Muscle of back (tissue), 11 donors: ENCODE data around the gene GNB3. TPM values are rescaled to one million over a fixed set of nuclear protein-coding genes. Genes with fewer than 3 reads are reported as not detected.
A peak's percentile ranks its signal among the peaks of the same experiment; 100 is the strongest.

Experiments
- DNase-seq, 3 donors: peaks; one replicate each; pipeline versions ENCODE4 v3.0.0 to v3.0.0-alpha.2; 2013
- polyA plus RNA-seq, 10 donors: library from polyadenylated mRNA; unstranded; fragments of 120-200 nt; gene quantifications; one replicate each; pipeline ENCODE4 v1.2.1, GENCODE V29; 2013; ENCODE audit not compliant: insufficient read length in 10 of 10

GNB3 gene
- polyA plus RNA-seq, 10 donors: 10.3 to 40.0 (median 26.3) TPM

DNA sequence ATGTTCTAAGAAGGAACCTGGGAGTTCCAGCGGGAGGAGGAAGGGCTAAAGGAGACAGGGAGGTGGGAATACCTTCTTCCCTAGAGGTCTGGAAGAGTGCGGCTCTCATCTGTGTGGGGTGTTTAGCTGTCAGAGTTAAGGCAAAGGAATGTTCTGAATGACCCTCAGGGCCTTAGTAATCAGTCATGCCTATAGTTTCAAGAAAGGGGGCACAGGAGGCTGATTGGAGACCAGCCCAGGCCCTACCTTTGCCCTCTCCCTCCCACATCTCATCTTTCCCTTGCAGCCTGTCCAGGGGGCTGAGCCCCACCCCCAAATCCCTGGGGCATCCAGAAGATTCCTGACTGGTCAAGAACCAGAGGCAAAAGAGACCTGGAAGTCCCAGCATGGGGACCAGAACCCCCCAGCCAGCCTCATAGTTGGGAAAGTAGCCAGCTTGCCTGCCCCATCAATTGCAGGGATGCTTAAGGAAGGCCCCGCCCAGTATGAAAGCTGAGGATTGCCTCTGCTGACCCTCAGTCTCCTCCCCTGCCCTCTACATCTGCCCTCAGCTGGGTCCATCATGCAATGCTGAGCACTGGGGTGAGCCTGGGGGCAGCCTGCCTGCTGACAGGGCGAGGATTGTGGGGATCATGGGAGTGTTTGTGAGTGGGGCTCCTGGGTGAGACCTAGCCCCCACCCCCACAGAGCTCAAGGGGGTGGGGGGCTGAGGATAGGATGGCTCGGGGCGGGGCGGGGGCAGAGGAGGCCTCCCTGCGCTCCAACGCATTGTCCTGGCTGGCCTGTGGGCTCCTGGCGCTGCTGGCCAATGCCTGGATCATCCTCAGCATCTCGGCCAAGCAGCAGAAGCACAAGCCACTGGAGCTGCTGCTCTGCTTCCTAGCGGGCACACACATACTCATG is 17.3 kb upstream of the GNB3 start:
- DNase-seq: no peak

DNA sequence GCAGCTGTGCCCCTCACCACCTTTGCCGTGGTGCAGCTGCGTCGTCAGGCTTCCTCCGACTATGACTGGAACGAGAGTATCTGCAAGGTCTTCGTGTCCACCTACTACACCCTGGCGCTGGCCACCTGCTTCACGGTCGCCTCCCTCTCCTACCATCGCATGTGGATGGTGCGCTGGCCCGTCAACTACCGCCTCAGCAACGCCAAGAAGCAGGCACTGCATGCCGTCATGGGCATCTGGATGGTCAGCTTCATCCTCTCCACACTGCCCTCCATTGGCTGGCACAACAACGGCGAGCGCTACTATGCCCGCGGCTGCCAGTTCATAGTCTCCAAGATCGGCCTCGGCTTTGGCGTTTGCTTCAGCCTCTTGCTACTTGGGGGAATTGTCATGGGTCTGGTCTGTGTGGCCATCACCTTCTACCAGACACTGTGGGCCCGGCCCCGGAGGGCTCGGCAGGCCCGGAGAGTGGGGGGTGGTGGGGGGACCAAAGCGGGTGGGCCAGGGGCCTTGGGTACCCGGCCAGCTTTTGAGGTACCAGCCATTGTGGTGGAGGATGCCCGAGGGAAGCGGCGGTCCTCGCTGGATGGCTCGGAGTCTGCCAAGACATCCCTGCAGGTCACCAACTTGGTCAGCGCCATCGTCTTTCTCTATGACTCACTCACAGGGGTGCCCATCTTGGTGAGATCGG is 16.5 kb upstream of the GNB3 start:
- DNase-seq: peak in 1 of 3 donors; percentile 11

DNA sequence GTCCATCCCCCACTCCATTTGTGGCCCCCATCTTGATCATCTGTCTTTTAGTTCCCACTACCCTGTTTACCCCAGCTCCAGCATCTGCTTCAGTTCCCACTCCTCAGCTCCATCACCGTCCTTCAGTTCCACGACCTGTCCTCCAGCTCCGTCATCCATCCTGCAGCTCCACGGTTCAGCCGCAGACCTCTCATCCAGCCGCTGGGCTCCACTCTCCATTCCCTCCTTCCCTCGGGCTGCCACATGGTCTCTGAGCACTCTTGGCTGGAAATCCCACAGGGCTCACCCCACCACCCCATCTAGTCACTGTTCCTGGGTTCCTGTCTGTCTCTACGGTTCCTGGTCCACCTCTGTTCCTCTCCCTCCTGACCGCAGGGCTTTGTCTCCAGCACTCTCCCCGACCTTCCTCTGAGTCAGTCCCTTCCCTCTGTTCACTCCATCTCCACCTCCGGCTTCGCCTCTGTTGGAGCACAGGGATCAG is 15.8 kb upstream of the GNB3 start:
- DNase-seq: no peak

DNA sequence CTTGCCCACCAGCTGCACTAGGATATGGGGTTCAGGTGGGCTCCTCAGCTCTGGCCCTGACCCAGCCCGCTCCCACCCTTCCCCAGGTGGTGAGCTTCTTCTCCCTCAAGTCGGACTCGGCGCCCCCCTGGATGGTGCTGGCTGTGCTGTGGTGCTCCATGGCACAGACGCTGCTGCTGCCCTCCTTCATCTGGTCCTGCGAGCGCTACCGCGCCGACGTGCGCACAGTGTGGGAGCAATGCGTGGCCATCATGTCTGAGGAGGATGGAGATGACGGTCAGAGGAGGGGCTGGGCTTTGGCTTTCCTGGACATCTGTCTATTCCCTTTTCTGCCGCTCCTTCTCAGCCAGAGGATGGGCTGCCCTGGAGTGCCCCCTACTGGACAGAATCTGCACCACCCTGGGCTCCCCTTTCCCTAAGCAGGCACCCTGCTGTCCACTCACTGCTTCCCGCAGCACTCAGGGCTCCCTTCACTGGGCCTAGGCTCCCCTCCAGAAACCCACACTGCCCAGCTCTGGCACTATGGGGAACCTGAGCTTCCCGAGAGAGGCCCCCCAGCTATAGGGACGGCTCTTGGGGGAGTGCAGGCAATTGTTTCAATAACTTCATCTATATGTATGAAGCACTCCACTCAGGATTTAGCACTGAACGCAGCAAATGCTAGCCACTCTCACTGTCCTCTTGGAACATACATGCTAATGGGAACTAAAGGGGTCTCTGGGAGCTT is 15.2 kb upstream of the GNB3 start:
- peak; percentile 85 to 96 (median 93) for DNase-seq

DNA sequence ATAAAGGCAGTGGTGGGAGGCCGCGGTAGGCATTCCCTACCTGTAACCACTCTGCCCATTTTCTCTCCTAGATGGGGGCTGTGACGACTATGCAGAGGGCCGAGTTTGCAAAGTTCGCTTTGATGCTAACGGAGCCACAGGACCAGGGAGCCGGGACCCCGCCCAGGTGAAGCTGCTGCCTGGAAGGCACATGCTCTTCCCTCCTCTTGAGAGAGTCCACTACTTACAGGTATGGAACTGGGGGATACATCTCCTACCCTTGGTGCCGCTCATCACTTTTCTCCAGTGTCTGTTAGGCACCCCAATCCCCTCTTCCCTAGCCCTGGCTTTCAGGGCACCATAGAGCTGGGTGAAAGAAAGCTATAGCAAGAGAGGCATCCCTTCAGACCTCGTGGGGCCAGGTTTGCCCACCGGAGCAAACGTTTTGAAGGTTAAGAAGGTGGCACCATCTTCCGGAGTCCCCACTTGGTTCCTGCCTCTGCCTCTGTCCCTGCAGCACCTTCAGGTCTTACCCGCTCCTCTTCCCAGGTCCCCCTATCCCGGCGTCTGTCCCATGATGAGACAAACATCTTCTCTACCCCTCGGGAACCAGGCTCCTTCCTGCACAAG is 14.5 kb upstream of the GNB3 start:
- DNase-seq: no peak

DNA sequence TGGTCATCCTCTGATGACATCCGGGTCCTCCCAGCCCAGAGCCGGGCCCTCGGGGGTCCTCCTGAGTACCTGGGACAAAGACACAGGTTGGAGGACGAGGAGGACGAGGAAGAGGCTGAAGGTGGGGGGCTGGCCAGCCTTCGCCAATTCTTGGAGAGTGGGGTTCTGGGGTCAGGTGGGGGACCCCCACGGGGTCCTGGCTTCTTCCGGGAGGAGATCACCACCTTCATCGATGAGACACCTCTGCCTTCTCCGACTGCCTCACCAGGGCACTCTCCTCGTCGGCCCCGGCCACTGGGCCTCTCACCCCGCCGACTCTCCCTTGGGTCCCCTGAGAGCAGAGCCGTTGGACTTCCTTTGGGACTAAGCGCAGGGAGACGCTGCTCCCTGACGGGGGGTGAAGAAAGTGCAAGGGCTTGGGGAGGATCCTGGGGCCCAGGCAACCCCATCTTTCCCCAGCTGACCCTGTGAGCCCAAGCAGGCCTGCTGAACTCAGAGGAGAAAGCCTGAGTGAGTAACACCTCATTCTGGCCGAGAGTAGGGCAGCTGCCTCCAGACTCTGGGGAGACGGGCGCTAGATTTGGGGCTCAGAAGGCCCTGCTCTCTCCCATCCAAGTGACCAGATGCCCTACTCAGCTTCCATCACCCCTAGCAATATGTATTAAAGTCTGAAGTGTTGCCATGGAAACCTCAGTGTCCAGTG is 13.8 kb upstream of the GNB3 start:
- DNase-seq: no peak

DNA sequence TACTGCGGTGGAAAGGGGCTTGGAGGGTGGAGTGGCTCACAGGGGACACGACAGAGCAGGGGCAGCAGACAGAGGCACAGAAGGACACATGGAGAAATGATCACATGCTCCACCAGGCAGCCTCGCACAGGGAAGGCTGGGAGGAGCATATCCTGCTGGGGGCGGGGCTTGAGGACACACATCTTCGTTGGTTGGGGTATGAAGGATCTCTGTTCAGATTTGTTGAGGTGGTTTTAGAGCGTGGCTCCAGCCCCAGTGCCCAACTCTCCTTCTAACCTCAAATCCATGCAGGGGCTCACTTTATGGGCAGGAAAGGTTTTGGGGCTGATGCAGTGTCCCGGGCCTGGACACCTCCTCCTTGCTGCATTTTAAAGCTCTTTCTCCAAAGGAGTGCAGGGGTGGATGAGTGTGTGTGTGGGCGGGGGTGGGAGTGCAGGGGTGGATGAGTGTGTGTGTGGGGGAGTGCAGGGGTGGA is 13.3 kb upstream of the GNB3 start:
- peak; percentile 81 to 94 (median 83) for DNase-seq

DNA sequence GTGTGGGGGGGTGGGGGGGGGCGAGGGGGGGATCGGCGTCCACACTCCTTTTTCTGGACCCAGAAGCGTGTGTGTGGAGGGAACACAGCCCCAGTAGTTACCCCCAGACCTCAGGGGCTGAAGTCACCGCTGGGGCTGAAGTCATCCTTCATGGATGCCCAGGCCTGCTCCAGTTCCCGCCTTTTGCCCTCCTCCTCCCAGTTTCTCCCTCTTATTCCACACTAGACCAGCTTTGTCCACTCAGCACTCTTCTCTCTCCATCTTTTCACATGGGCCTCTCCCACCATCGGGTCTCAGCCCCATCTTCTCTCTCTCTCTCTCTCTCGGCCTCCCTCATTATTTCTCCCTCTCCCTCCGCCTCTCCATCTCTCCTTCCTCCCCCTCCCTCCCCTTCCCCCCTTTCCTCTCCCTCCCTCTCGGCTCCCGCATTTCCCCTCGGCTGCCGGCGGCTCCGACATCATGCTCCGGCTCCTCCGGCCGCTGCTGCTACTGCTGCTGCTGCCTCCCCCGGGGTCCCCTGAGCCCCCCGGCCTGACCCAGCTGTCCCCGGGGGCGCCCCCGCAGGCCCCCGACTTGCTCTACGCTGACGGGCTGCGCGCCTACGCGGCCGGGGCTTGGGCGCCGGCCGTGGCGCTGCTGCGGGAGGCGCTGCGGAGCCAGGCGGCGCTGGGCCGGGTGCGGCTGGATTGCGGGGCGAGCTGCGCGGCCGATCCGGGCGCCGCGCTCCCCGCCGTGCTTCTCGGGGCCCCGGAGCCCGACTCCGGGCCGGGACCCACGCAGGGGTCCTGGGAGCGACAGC is 12.5 kb upstream of the GNB3 start, which contains the start of gene P3H3:
P3H3 (plus strand) TSS at position 426 of the 799 bp plus-strand sequence; CDS start at position 460, 34 bp downstream.
- DNase-seq: peak; percentile 45 to 89 (median 74)

DNA sequence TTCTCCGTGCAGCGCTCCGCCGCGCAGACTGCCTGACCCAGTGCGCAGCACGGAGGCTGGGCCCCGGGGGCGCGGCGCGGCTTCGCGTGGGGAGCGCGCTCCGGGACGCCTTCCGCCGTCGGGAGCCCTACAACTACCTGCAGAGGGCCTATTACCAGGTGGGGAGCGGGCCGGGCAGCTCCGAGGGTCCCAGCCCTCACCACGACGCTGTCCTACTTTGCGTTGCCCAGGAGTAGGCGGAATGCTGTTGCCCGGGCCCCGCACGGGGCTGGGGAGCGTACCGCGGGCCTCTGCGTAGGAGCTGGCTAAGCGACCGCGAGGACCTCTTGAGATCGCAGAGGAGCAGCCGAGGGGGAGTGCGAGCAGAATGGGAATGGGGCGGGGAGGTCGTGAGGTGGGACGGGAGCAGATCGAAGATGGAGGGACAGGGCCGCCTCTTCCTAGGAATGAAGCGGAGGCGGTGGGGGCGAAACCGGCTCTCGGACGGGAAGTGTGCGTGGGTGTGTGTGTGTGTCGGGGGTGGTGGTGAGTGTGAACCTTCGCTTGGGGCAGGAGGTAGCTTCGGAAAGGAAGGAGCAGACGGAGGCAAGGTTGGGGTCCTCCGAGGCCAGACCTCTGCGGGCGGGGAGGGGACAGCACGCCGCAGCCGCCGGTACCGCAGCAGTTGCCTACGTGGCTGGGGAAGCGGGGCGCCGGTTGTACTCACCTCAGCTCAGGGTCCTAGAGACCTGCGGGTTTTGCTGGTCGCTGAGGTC is 11.8 kb upstream of the GNB3 start:
- DNase-seq: peak in 2 of 3 donors; percentile 69 to 85

DNA sequence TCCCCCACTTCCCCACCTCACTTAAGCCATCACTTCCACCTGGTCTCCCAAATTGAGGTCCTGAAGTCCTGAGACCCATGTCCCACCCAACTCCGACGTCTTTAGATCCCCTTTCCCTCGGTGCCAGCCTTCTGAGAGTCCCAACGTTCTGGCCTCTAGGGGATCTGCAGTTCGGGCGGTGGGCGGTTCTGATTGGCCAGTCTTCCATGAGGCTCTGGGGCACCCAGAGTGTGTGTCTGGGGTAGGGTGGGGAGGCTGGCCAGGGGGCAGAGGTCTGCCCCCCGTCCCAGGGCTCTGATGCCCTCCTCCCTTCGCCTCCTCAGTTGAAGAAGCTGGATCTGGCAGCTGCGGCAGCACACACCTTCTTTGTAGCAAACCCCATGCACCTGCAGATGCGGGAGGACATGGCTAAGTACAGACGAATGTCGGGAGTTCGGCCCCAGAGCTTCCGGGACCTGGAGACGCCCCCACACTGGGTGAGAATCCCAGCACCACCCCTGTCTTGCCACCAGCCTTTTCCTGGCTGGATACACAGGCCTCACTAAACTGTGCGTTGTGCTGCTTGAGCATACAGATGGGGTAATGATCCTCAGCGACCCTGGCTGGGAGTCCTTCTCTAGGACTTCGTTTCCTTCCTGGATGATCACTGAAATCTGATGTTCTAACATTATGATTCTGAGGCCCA is 11.0 kb upstream of the GNB3 start:
- peak in 1 of 3 donors; percentile 42 for DNase-seq

DNA sequence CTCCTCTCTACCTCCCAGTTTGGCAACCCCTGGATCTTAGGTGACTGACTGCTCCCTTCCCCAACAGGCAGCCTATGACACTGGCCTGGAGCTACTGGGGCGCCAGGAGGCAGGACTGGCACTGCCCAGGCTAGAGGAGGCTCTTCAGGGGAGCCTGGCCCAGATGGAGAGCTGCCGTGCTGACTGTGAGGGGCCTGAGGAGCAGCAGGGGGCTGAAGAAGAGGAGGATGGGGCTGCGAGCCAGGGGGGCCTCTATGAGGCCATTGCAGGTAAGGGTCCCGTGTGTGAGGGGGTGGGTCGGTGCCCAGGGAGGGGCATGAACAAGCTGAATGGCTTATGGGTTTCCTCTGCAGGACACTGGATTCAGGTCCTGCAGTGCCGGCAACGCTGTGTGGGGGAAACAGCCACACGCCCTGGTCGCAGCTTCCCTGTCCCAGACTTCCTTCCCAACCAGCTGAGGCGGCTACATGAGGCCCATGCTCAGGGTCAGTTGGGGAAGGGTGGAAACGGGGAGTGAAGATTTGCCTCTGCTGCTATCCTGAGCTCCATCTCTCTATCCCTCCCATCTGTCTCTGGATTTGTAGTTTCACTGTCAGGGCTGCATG is 10.3 kb upstream of the GNB3 start:
- DNase-seq: no peak

DNA sequence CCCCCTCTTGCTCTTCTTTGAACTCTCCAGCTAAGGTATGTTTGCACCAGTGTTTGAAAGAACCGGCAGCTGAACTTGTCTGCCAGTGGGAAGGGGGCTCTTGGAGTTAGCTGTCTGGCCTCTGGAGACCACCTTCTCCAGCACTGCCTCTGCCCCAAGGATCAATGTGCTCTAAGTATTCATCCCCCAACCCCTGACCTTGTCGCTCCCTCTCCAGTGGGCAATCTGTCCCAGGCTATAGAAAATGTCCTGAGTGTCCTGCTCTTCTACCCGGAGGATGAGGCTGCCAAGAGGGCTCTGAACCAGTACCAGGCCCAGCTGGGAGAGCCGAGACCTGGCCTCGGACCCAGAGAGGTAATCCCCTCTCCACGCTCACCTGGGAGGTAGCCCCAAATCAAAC is 9.7 kb upstream of the GNB3 start:
- no peak for DNase-seq

DNA sequence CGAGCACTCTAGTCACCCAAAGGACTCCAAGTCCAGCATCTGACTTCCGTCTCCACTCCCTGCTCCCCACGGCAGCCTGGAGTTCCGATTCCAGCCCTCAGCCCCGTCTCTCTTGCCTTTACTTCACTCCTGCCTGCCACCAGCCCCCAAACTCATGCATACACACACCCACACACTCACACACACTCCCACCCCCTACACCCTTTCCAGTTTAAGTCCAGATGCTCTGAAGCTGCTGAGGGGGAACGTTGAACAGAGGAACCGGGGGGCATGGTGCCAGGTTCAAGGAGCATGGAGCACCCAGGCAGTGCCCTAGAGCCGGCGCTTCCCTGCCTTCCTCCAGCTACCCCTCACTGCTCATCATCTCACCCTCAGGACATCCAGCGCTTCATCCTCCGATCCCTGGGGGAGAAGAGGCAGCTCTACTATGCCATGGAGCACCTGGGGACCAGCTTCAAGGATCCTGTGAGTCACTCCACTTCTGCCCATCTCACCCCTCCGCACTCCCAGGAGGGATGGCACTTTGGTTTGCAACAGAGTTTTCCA is 9.2 kb upstream of the GNB3 start:
- DNase-seq: no peak

DNA sequence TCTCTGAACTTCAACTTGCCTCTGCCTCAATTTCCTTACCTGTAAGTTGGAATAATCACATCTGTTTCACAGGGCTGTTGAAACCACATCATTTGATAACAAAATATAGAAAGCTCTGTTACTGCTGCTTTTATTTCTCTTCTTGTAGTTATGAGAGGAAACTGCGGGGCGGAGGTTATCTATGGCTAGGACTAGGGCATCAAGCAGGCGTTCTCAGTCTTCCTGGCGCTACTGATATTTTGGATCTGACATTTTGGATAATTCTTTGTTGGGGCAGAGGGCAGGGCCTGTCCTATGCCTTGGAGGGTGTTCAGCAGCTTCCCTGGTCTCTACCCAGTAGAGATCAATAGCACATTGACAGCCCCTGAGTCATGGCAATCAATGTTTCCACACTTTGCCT is 8.6 kb upstream of the GNB3 start:
- DNase-seq: no peak

DNA sequence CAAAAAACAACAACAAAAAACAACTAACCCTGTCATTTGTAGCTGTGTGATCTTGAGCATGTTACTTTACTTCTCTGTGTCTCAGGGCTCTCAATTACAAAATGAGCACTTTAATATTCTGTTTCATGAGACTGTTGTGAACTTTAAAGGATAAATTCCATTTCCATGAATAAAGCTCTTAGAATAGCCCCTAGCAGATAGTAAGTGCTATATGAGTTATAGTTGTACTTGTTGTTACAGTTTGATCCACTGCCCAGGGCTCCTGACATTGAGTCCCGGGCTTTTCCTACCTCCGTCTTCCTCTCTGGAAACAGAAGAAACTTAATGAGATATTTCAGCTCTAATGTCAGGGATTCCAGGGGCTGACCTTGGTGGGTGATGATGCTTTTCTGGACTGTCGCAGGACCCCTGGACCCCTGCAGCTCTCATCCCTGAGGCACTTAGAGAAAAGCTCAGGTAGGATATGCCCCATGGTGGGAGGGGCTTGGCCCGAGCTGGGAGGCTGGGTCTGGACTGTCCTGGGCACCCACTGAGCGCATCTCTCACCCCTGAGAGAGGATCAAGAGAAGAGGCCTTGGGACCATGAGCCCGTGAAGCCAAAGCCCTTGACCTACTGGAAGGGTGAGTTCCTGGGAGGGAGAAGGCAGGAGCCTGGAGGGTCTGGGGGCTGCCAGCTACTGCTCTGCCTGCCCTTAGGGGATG is 7.4 kb upstream of the GNB3 start:
- no peak for DNase-seq

DNA sequence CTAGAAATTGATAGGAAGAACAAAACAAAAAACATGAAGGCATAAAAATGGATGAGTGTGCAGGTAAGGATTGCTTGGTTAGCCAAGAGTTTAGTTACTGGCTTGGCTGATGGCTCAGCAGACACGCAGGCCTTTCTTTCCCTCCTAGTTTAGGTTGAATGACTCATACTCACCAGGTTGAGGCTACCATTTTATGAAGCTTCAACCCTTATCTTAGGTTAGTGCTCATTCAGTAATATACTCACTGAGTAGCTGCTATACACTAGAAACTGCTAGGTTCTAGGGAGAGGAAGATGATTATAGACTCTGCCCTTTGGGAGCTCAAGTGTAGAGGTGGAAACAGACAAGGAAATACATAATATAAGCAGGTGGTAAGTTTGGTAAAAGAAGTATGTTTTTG is 6.5 kb upstream of the GNB3 start:
- DNase-seq: no peak

DNA sequence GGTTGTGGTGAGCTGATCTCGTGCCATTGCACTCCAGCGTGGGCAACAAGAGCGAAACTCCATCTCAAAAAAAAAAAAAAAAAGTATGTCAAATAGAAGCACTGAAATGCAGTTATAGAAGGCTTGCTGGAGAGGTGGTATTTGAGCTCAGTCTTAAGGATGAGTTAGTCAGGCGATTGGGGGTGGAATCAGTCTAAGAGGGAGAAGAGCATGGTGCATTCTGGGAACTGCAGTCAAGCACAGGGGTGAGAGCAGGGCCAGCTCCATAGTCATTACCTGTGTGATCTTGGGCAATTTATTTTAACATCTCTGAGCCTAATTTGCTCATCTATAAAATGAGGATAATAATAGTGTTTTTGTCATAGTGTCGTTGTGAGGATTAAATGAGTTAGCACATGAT is 5.9 kb upstream of the GNB3 start:
- DNase-seq: no peak
